GM10847 (cell line): ENCODE measurements around the gene SLC38A10.

Experiments
- POLR2A ChIP-seq: IDR thresholded peaks from 2 replicates; pipeline ENCODE4 v1.6.1; 2011; ENCODE audit not compliant: insufficient read length; ENCODE audit errors: extremely low read depth

SLC38A10 gene

GRCh38 chr17:81250286-81251093 is 44.6 kb downstream of the SLC38A10 start:
- no peak for TF ChIP-seq POLR2A

- TF ChIP-seq POLR2A = no peak
Observed at GRCh38 chr17:81249223-81250040, 45.7 kb downstream of the SLC38A10 start.

DNA sequence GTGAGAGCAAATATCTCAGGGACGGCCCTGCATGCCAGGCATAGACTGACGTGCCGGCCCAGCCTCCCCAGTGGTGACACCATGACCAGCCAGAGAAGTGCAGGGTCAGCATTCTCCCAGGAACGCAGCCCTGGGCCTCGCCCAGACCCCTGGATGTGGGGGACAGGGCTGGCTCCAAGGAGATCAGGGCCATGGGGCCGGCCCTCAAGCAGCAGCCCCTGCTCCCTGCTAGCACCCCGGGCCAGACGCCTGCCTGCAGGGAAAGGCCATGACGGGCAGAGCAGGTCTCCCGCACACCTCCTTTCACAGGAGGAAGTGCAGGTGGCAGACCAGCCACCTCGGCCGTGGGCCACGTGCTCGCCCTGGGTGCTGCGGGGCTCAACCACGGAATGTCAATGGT is 46.5 kb downstream of the SLC38A10 start:
- TF ChIP-seq POLR2A = no peak

DNA sequence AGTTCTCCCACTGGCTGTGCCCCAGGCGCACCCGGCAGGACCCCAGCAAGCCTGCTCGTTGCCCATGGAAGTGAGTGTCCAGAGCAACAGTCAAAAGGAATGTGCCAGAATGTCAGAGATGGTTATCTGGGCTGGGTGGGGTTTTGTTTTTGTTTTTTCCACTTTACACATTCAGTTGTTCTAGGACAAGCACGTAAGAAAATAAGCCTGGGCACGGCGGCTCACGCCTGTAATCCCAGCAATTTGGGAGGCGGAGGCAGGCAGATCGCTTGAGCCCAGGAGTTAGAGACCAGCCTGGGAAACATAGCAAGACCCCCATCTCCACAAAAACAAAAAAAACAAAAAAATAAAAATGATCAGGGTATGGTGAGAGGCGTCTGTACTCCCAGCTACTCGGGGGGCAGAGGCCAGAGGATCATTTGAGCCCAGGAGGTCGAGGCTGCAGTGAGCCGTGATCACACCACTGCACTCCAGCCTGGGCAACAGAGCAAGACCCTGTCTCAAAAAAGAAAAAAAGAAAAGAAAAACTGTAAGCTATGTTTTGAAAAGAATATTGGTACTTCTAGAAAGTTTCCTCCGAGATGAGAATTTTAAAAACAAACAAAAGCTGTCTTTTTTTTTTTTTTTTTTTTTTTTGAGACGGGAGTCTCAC is 47.6 kb downstream of the SLC38A10 start:
- TF ChIP-seq POLR2A = no peak

- no peak for TF ChIP-seq POLR2A
Observed at GRCh38 chr17:81246679-81247338, 48.3 kb downstream of the SLC38A10 start.

GRCh38 chr17:81246343-81246670 is 48.8 kb downstream of the SLC38A10 start:
- TF ChIP-seq POLR2A = no peak

DNA sequence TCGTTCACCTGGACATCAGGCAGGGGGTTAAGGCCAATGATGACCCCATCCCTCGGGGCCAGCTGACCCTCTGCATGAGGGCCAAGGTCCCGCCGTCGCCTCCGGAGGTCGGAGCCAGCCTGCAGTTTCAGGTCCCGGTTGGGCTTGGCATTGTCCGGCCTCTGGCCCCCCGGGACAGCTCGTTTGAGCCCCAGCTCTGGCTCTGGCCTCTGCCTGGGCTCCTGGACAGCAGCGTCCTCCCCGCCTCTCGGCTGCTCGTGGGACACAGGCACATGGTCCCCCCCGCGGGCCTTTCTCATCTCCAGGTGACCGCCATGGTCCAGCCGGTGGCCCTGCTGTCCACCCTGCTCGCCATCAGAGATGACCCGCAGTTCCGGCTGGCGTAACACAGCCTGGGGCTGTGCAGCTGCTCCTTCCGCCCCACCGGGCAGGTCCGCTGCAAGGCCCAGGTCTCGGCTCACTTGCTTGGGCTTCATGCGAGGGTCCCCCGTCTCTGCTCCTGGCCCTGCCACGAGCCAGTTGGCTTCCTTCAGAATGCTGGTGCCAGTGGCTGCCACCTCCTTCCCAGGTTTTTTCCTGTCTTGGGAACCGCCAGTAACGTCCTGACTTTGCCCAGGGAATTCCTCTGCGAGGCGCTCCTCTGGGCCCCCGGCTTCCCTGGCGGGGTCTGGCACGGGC is 49.3 kb downstream of the SLC38A10 start:
- no peak for TF ChIP-seq POLR2A

DNA sequence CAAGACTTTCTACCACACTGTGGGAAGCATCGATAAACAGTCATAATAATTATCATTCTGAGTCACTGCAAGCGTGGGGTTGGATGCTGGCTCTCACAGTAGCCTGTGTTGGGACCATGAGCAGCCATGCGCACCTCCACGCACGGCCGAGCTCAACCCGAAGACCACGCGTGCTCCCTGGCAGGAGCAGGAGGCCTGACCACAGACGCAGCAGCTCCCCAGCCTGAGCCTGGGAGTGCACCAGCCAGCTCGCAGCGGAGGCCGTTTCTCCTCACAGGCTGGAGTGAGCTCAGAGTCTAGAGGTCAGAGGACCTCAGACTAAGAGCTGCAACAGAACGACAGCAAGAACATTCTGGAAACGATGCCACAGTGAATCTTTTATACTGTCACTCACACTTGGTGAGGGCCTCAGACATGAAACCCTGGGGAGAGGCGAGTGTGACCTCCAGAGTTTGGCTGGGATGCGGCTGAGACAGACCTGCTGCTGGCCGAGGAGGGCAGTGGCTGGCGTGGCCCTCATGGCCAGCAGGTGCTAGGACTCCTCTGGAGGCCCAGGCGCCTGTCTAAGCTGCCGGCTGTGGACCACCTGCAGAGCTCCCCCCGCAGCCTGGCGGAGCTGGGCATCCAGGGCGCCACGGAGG is 50.0 kb downstream of the SLC38A10 start:
- TF ChIP-seq POLR2A = no peak

DNA sequence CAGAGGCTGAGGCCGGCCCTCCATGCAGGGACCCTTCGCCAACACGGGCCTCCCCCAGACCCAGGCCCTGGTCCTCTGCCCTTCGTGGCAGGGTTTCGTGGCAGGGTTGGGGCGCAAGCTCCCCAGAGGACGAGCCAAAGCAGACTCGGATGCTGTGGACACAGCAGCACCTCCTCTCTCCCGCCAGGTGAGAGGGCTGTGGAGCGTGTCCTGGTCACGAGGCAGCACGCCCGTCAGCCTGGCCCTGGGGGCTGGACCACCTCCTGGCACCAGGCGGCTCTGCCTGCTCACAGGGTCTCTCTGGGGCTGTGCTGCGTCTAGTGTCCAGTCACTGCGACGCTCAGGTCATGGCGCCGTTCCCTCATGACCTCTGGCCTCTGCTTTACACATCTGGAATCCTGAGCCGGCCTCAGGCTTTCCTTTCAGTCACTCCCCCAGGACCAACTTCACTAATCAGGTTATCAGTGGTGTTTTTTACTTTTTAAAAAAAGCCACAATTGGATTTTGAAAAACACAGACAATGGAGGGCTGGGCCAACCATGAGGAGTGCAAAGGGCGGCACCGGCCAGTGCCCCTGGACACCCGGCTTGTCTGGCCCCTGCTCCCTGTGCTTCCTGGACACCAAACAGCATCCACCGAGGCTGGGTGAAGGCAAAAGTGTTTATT is 50.6 kb downstream of the SLC38A10 start:
- TF ChIP-seq POLR2A = no peak

DNA sequence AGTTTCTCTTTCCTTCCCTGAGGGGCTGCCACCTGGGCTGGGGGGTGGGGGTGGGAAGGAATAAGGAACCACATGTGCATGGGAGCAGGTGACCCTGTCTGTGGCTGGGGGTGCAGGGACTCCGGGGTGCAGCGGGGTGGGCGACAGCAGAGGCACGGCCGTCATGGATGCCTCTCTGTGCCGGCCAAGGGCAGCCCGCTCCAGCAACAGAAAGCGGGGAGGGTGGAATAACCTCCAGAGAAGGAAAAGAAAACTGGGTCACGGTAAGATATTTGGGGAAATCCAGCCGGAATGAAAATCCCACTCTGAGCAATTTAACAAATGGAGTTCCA is 51.8 kb downstream of the SLC38A10 start:
- no peak for TF ChIP-seq POLR2A

GRCh38 chr17:81242421-81243332 is 52.4 kb downstream of the SLC38A10 start:
- TF ChIP-seq POLR2A = no peak

GRCh38 chr17:81241648-81242420 is 53.3 kb downstream of the SLC38A10 start:
- TF ChIP-seq POLR2A = no peak

DNA sequence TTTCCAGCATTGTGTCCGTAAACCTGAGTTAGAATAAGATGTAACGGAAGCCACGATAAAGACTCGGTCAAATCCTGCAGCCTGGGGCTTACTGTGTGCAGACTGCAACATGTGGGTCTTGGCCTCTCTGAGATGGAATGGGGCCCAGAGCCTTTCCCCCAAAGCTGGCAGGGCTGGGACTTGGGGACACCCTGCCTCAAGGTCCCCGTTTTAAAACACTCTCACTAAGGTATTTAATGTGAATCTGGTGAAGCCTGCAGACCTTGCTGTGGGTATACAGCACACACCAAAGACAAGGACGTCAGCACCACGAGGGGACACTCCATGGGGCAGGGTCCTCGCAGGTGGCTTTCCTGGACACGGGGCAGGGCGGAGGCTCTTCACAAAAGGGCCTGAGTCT is 53.9 kb downstream of the SLC38A10 start:
- TF ChIP-seq POLR2A = no peak

DNA sequence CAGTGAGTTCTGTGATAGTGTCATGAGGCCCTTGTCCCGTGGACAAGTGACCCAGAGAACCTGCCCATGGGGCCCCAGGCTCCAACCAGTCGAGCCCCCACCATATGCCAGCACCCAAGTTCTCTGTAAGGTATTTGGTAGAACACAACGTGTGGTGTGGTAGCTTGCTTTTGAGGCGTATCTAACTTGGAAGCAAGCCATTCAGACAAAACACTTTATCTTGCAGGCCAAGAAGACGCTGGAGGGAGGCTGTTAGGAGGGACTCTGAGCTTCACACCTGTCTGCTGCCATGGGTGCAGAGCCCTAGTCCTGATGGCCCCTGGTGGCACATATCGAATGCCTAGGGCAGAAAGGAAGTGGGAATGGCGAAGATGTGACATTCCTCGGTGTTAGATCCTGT is 54.3 kb downstream of the SLC38A10 start:
- no peak for TF ChIP-seq POLR2A
